ENCODE measurements around the gene HSPB7. TPM values are rescaled to one million over a fixed set of nuclear protein-coding genes. Genes with fewer than 3 reads are reported as not detected.

Gene HSPB7
- total and polyA plus RNA-seq, 12 donors: 13.4 to 633 (median 85.1) TPM

DNA sequence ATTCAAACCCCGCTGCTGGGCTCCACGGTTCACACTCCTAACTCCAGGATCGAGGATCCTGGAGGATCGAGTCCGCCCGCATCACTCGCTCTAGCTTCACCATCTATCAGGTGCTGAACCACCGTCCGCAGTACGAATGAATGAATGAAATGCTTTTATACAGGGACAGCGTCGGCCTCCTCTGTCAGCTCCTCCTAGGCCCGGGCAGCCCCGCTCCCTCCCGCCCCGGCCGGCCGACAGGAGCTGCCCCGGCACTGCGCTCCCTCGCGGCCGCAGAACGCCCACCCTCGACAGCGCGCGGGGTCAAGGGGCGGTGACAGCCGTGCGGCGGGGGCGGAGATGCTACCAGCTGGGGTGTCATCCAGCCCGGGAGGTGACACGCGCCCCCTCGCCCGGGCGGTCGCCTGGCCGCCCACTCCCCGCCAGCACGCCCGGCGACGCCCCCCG is 42.5 kb downstream of the HSPB7 start:
- peak; percentile 43 to 77 (median 56) for DNase-seq
- Histone ChIP-seq H3K36me3 (replicated peaks in 1 of 2) (peaks cover 0 to 7% of the 10 kb centered on the region in 2 donors), H3K27me3 (no peaks in the 10 kb centered on the region), H3K4me3 (peak overlapping the region; percentile 69 to 94 (median 84)), H3K27ac (peak overlapping the region in 4 of 5 donors; percentile 62 to 79 (median 76)), H3K9me3 (replicated peaks in 1 of 3) (no peaks in the 10 kb centered on the region), H3K4me1 (replicated peaks in 1 of 2) (peaks cover 5 to 10% of the 10 kb centered on the region in 2 donors)
- intact Hi-C loops (cut with DNase I): no loop called here
- WGBS, 4 donors: 0 to 2% (median 1%) methylated on average over 3 to 47 of the region's 47 CpGs
- no peak for TF ChIP-seq POLR2A (IDR thresholded peaks at IDR 0.05)
- TF ChIP-seq, protein P1, sequence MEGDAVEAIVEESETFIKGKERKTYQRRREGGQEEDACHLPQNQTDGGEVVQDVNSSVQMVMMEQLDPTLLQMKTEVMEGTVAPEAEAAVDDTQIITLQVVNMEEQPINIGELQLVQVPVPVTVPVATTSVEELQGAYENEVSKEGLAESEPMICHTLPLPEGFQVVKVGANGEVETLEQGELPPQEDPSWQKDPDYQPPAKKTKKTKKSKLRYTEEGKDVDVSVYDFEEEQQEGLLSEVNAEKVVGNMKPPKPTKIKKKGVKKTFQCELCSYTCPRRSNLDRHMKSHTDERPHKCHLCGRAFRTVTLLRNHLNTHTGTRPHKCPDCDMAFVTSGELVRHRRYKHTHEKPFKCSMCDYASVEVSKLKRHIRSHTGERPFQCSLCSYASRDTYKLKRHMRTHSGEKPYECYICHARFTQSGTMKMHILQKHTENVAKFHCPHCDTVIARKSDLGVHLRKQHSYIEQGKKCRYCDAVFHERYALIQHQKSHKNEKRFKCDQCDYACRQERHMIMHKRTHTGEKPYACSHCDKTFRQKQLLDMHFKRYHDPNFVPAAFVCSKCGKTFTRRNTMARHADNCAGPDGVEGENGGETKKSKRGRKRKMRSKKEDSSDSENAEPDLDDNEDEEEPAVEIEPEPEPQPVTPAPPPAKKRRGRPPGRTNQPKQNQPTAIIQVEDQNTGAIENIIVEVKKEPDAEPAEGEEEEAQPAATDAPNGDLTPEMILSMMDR (IDR thresholded peaks at IDR 0.05): peak in 1 of 6 experiments; percentile 9

DNA sequence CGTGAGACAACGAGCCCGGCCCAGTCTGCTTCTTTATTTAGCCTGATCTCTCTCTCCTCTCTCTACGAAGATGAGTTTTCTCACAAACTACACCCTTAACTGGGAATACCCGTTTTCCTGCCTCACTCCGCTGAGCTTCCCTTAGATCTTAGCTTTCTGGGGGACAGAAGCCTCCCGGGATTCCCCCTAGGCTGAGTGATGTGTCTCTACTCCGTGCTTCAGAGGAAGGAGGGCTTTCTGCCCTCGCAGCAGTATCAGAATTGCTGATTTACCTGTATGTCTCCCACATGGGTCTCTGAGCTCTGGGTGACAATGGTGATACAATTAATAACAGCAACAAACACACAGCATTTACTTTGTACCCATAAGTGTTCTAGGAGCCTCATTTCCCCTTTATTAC is 43.0 kb downstream of the HSPB7 start:
- no peak for DNase-seq
- H3K9me3 ChIP-seq (replicated peaks in 1 of 3): no peaks in the 10 kb centered on the region
- intact Hi-C loops (cut with DNase I): no loop called here
- peaks cover 0 to 10% of the 10 kb centered on the region in 2 donors for H3K36me3 ChIP-seq (replicated peaks in 1 of 2)
- peaks cover 5 to 10% of the 10 kb centered on the region in 2 donors for H3K4me1 ChIP-seq (replicated peaks in 1 of 2)
- H3K4me3 ChIP-seq: peak overlapping the region in 2 of 4 donors; percentile 69 to 78
- H3K27ac ChIP-seq: peak overlapping the region in 1 of 5 donors; percentile 62
- TF ChIP-seq, protein P1 (IDR thresholded peaks at IDR 0.05): no peak
- TF ChIP-seq POLR2A (IDR thresholded peaks at IDR 0.05): no peak
- H3K27me3 ChIP-seq: no peaks in the 10 kb centered on the region
- WGBS, 4 donors: 54 to 64% (median 55%) methylated on average over 9 of the region's 9 CpGs

- Histone ChIP-seq H3K9me3 (replicated peaks in 1 of 3) (no peaks in the 10 kb centered on the region), H3K27ac (no peak overlapping the region), H3K4me3 (no peak overlapping the region), H3K4me1 (replicated peaks in 1 of 2) (peaks cover 5 to 10% of the 10 kb centered on the region in 2 donors), H3K36me3 (replicated peaks in 1 of 2) (peaks cover 0 to 16% of the 10 kb centered on the region in 2 donors), H3K27me3 (no peaks in the 10 kb centered on the region)
- TF ChIP-seq, protein P1 (IDR thresholded peaks at IDR 0.05): no peak
- no peak for TF ChIP-seq POLR2A (IDR thresholded peaks at IDR 0.05)
- no peak for DNase-seq
- intact Hi-C loops (cut with DNase I): no loop called here
- WGBS, 4 donors: 90 to 95% (median 93%) methylated on average over 4 of the region's 4 CpGs
Observed at GRCh38 chr1:15973772-15974171, 44.1 kb downstream of the HSPB7 start.

GRCh38 chr1:15972409-15972808 is 45.4 kb downstream of the HSPB7 start:
- Histone ChIP-seq H3K36me3 (replicated peaks in 1 of 2) (peaks cover 0 to 19% of the 10 kb centered on the region in 2 donors), H3K27me3 (no peaks in the 10 kb centered on the region), H3K27ac (no peak overlapping the region), H3K9me3 (replicated peaks in 1 of 3) (no peaks in the 10 kb centered on the region), H3K4me3 (no peak overlapping the region), H3K4me1 (replicated peaks in 1 of 2) (peaks cover 5 to 19% of the 10 kb centered on the region in 2 donors)
- intact Hi-C loops (cut with DNase I): no loop called here
- TF ChIP-seq, protein P1 (IDR thresholded peaks at IDR 0.05): no peak
- no peak for TF ChIP-seq POLR2A (IDR thresholded peaks at IDR 0.05)
- DNase-seq: no peak
- WGBS, 4 donors: 91 to 100% (median 97%) methylated on average over 1 of the region's 1 CpG
